ENCODE data around the gene DBF4B. TPM values are rescaled to one million over a fixed set of nuclear protein-coding genes. Genes with fewer than 3 reads are reported as not detected.
"Not testable (repeated sequence)": the region's sequence is repeated elsewhere in the genome, so short reads cannot be mapped to it uniquely, and the experiment has no call there.

DBF4B gene
- total RNA-seq, 4 donors from 2014 or later: 1.9 to 5.3 (median 3.8) TPM

GRCh38 chr17:44672479-44673093, 35.9 kb upstream of the DBF4B start:
- Histone ChIP-seq H3K9me3 (no peaks in the 10 kb centered on the region), H3K27ac (no peak overlapping the region), H3K27me3 (no peaks in the 10 kb centered on the region), H3K4me3 (no peak overlapping the region), H3K4me1 (no peaks in the 10 kb centered on the region), H3K36me3 (peaks cover 0 to 9% (median 0%) of the 10 kb centered on the region in 3 donors)
- intact Hi-C loops (cut with DNase I): no loop called here
- no peak for DNase-seq
- TF ChIP-seq, protein P1, sequence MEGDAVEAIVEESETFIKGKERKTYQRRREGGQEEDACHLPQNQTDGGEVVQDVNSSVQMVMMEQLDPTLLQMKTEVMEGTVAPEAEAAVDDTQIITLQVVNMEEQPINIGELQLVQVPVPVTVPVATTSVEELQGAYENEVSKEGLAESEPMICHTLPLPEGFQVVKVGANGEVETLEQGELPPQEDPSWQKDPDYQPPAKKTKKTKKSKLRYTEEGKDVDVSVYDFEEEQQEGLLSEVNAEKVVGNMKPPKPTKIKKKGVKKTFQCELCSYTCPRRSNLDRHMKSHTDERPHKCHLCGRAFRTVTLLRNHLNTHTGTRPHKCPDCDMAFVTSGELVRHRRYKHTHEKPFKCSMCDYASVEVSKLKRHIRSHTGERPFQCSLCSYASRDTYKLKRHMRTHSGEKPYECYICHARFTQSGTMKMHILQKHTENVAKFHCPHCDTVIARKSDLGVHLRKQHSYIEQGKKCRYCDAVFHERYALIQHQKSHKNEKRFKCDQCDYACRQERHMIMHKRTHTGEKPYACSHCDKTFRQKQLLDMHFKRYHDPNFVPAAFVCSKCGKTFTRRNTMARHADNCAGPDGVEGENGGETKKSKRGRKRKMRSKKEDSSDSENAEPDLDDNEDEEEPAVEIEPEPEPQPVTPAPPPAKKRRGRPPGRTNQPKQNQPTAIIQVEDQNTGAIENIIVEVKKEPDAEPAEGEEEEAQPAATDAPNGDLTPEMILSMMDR (IDR thresholded peaks at IDR 0.05): peak in 4 of 6 experiments; percentile 38 to 52 (median 42)
- TF ChIP-seq POLR2A (IDR thresholded peaks at IDR 0.05): no peak

DNA sequence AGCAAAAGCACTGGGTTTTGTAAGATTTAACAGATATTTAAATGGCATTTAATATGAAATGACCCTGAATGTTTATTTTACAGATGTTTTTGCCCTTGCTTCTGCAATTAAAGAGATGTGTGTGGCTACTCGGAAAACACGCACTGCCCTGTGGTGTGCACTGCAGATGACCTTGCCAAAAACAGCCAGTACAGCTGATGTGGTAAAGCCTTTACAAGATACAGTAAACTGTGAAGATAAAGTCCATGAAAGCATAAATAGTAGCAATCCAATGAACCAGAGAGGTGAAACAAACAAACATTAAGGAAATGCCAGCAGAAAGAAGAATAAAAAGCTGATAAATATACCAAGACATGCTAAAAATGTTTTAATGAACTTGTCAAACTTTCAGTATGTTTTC, 34.6 kb upstream of the DBF4B start:
- intact Hi-C loops (cut with DNase I): no loop called here
- 75 to 81% methylated on average over 2 of the region's 2 CpGs for WGBS, 2 donors

DNA sequence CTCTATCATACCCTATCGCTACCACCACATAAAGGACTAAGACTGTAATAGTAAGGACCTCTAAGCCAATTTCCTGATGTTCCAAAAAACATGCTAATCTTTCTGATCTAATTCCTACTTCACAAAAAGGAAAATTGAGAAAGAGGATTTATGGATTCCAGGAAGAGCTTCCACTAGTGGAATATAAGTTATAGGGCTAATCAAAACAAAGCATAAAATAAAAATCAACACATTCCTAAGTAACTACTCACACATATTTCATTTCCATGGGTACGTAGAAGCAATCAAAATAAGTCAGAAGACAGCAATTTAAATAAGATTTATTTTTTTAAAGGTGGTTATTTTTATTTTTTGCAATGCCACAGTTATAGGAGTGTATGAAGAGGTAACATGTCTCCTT, 31.3 kb upstream of the DBF4B start:
- TF ChIP-seq, protein P1 (IDR thresholded peaks at IDR 0.05): no peak
- TF ChIP-seq POLR2A (IDR thresholded peaks at IDR 0.05): no peak
- WGBS, 2 donors: 65 to 80% methylated on average over 2 of the region's 2 CpGs
- H3K27ac ChIP-seq: no peak overlapping the region
- peaks cover 0 to 51% (median 20%) of the 10 kb centered on the region in 3 donors for H3K36me3 ChIP-seq
- H3K9me3 ChIP-seq: no peaks in the 10 kb centered on the region
- no peaks in the 10 kb centered on the region for H3K4me1 ChIP-seq
- no peaks in the 10 kb centered on the region for H3K27me3 ChIP-seq
- DNase-seq: no peak
- H3K4me3 ChIP-seq: no peak overlapping the region
- intact Hi-C loops (cut with DNase I): no loop called here

More for the DNA sequence above, 34.6 kb upstream of the DBF4B start:
- Histone ChIP-seq H3K27ac (no peak overlapping the region), H3K4me3 (no peak overlapping the region), H3K27me3 (no peaks in the 10 kb centered on the region), H3K4me1 (no peaks in the 10 kb centered on the region), H3K36me3 (peaks cover 0 to 22% (median 10%) of the 10 kb centered on the region in 3 donors), H3K9me3 (no peaks in the 10 kb centered on the region)
- TF ChIP-seq, protein P1 (IDR thresholded peaks at IDR 0.05): no peak
- no peak for TF ChIP-seq POLR2A (IDR thresholded peaks at IDR 0.05)
- no peak for DNase-seq

DNA sequence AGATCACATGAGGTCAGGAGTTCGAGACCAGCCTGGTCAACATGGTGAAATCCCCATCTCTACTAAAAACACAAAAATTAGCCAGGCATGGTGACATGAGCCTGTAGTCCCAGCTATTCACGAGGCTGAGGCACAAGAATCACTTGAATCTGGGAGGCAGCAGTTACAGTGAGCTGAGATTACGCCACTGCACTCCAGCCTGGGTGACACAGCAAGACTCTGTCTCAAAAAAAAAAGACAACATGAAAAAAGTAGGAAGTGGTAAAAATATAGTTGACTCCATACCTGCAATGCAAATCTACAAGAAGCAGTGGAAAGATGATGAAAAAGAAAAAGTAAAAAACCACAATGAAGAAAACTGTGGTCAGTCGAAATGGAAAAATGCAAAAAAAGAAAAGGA, 25.2 kb upstream of the DBF4B start:
- H3K27ac ChIP-seq, H3K9me3 ChIP-seq, H3K27me3 ChIP-seq, H3K4me1 ChIP-seq, H3K4me3 ChIP-seq, DNase-seq: not testable (repeated sequence)
- 72 to 81% methylated on average over 4 of the region's 4 CpGs for WGBS, 2 donors
- intact Hi-C loops (cut with DNase I): loop anchor here (10.0 kb wide), 1 partner anchor 59 kb away; no protein-coding TSS in a partner anchor
- peaks cover 0 to 81% (median 18%) of the 10 kb centered on the region in 3 donors for H3K36me3 ChIP-seq

GRCh38 chr17:44687756-44688155, 20.7 kb upstream of the DBF4B start:
- H3K9me3 ChIP-seq: no peaks in the 10 kb centered on the region
- 80 to 100% methylated on average over 1 of the region's 1 CpG for WGBS, 2 donors
- intact Hi-C loops (cut with DNase I): loop anchor here (10.0 kb wide), 1 partner anchor 63 kb away; no protein-coding TSS in a partner anchor

More at GRCh38 chr17:44687756-44688155, 20.7 kb upstream of the DBF4B start:
- TF ChIP-seq, protein P1 (IDR thresholded peaks at IDR 0.05): no peak
- no peak for TF ChIP-seq POLR2A (IDR thresholded peaks at IDR 0.05)
- no peak for DNase-seq
- Histone ChIP-seq H3K36me3 (peaks cover 0 to 40% (median 0%) of the 10 kb centered on the region in 3 donors), H3K4me1 (peaks cover 5 to 33% (median 8%) of the 10 kb centered on the region in 3 donors), H3K27me3 (no peaks in the 10 kb centered on the region), H3K27ac (no peak overlapping the region), H3K4me3 (no peak overlapping the region)

All from esophagus squamous epithelium (tissue), 5 donors.